Ascending aorta (tissue), 2 donors: ENCODE data around the gene TKT. TPM values are rescaled to one million over a fixed set of nuclear protein-coding genes. Genes with fewer than 3 reads are reported as not detected.
"Not testable (repeated sequence)": the region's sequence is repeated elsewhere in the genome, so short reads cannot be mapped to it uniquely, and the experiment has no call there.

Experiments used
- DNase-seq, 2 donors: peaks; one replicate each; pipeline ENCODE4 v3.0.0-alpha.2; 2019; ENCODE audit warnings: low spot score in 2 of 2
- H3K27ac ChIP-seq, 2 donors: fragments of 200-600 bp; sonication (generic); one replicate each; pipeline ENCODE4 v1.5.1; 2016 to 2017; ENCODE audit warnings: mild to moderate bottlenecking in 1 of 2
- H3K27me3 ChIP-seq: fragments of 200-600 bp; sonication (generic); one replicate; pipeline ENCODE4 v1.5.1; 2017
- H3K36me3 ChIP-seq, 2 donors: fragments of 200-600 bp; sonication (generic); one replicate each; pipeline ENCODE4 v1.5.1; 2016
- H3K4me1 ChIP-seq, 2 donors: fragments of 200-600 bp; sonication (generic); one replicate each; pipeline ENCODE4 v1.5.1; 2016 to 2017; ENCODE audit warnings: mild to moderate bottlenecking in 1 of 2
- H3K4me3 ChIP-seq, 2 donors: fragments of 200-600 bp; sonication (generic); one replicate each; pipeline ENCODE4 v1.5.1; 2016 to 2017; ENCODE audit warnings: mild to moderate bottlenecking in 1 of 2
- H3K9me3 ChIP-seq, 2 donors: fragments of 200-600 bp; sonication (generic); one replicate each; pipeline ENCODE4 v1.5.1; 2016
- CTCF ChIP-seq, 3 experiments: fragments of 200-600 bp in 2 of 3; fragments of 450-650 bp in 1 of 3; sonication (generic) in 2 of 3; IDR thresholded peaks; one replicate each; pipeline ENCODE4 v1.5.1; 2016 to 2019; ENCODE audit warnings: antibody characterized with exemption in 3 of 3, mild to moderate bottlenecking in 1 of 3, moderate library complexity in 1 of 3
- intact Hi-C: fragments of 100-400 bp; cut with DNase I; formaldehyde crosslinking; loops from one replicate; pipeline ENCODE4 v1.15.1; 2023
- total RNA-seq: library from RNA; depleted of rRNA; stranded (reverse); fragments of >200 nt; gene quantifications from one replicate; pipeline ENCODE4 v1.1.0, GENCODE V29; 2016

Gene TKT, protein sequence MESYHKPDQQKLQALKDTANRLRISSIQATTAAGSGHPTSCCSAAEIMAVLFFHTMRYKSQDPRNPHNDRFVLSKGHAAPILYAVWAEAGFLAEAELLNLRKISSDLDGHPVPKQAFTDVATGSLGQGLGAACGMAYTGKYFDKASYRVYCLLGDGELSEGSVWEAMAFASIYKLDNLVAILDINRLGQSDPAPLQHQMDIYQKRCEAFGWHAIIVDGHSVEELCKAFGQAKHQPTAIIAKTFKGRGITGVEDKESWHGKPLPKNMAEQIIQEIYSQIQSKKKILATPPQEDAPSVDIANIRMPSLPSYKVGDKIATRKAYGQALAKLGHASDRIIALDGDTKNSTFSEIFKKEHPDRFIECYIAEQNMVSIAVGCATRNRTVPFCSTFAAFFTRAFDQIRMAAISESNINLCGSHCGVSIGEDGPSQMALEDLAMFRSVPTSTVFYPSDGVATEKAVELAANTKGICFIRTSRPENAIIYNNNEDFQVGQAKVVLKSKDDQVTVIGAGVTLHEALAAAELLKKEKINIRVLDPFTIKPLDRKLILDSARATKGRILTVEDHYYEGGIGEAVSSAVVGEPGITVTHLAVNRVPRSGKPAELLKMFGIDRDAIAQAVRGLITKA
- 219 TPM for total RNA-seq

- Histone ChIP-seq H3K27me3 (no peaks in the 10 kb centered on the region), H3K4me1 (peaks cover 0 to 34% of the 10 kb centered on the region in 2 donors), H3K27ac (peak within 1 kb of the TSS; percentile 73 to 81), H3K4me3 (peak within 1 kb of the TSS; percentile 63 to 87), H3K9me3 (no peaks in the 10 kb centered on the region), H3K36me3 (no peaks in the 10 kb centered on the region)
- TF ChIP-seq CTCF (IDR thresholded peaks at IDR 0.05), result no peak
- DNase-seq, result peak; percentile 22 to 92
- intact Hi-C loops, result loop anchor here (1.0 to 2.0 kb wide), 2 partner anchors 17 to 91 kb away; partner anchors contain the start of gene DCP1A
Measured at GRCh38 chr3:53255775-53256703, at the start of gene TKT. Gene TKT (minus strand): TSS chr3:53256022. CDS start chr3:53255942, 80 bp downstream.

DNA sequence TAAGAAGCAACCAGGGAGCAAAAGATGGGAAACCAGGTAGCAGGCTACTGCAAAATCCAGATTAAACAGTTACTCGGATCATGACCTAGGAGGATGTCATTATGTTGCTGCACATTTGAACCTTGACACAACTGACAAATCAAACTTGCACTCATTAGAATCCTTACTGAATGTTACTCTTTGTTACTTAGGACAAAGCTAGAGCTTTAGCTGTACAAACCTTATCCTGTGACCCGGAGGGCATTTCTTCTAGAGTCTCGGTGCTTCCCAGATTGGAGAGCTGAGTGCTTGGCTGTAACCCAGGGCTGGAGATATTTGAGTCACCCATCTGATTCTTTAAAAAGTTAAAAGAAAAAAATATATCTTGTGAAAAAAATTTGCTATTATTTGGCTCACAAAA is 48.1 kb upstream of the TKT start:
- Histone ChIP-seq H3K4me3 (no peak overlapping the region), H3K4me1 (peaks cover 0 to 8% of the 10 kb centered on the region in 2 donors), H3K9me3 (no peaks in the 10 kb centered on the region), H3K27me3 (no peaks in the 10 kb centered on the region), H3K36me3 (peaks cover 37 to 42% of the 10 kb centered on the region in 2 donors), H3K27ac (peak overlapping the region in 1 of 2 donors; percentile 22)
- TF ChIP-seq CTCF (IDR thresholded peaks at IDR 0.05), result no peak
- no peak for DNase-seq
- intact Hi-C loops, result loop anchor here (5.0 kb wide), 1 partner anchor 43 kb away; the partner anchor contains the start of gene DCP1A

GRCh38 chr3:53303549-53303948 is 47.7 kb upstream of the TKT start:
- Histone ChIP-seq H3K9me3 (no peaks in the 10 kb centered on the region), H3K27ac (peak overlapping the region in 1 of 2 donors; percentile 22), H3K36me3 (peaks cover 34 to 42% of the 10 kb centered on the region in 2 donors), H3K27me3 (no peaks in the 10 kb centered on the region), H3K4me3 (no peak overlapping the region), H3K4me1 (peaks cover 0 to 8% of the 10 kb centered on the region in 2 donors)
- TF ChIP-seq CTCF (IDR thresholded peaks at IDR 0.05), result no peak
- DNase-seq, result no peak
- intact Hi-C loops, result loop anchor here (5.0 kb wide), 1 partner anchor 44 kb away; the partner anchor contains the start of gene DCP1A

DNA sequence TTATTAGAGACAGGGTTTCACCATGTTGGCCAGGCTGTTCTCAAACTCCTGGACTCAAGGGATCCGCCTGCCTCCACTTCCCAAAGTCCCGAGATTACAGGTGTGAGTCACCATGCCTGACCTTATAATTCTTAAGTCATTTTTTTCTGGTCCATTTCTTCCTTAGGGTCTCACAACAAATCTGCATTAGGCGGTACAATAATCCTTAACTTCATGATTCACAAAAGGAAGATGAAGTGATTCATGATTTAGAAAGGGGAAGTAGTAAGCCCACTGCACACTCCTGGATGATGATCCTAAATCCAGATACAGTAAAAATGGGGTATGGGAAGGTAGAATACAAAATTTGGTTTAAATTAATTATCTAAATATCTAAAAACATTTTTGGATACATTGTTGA is 45.0 kb upstream of the TKT start:
- Histone ChIP-seq H3K4me3 (no peak overlapping the region), H3K27me3 (no peaks in the 10 kb centered on the region), H3K4me1 (peaks cover 0 to 8% of the 10 kb centered on the region in 2 donors), H3K9me3 (no peaks in the 10 kb centered on the region), H3K27ac (no peak overlapping the region), H3K36me3 (peaks cover 33 to 34% of the 10 kb centered on the region in 2 donors)
- DNase-seq, result no peak
- intact Hi-C loops, result loop anchor here (5.0 kb wide), 1 partner anchor 46 kb away; the partner anchor contains the start of gene DCP1A
- TF ChIP-seq CTCF (IDR thresholded peaks at IDR 0.05), result no peak

DNA sequence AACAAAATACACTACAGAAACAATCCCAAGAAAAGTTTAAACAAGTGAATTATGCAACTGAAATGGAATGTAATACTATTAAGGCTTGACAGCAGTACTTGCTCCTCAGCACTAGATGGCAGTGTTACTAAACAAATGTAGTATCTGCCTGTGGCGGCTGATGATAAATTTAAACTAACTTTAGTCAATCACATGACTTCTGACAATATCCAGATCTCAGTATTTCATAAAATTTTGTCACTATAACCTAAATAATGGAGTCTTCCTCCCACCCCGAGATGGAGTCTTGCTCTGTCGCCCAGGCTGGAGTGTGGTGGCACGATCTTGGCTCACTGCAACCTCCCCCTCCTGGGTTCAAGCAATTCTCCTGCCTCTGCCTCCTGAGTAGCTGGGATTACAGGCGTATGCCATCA is 43.8 kb upstream of the TKT start:
- not testable (repeated sequence) for H3K4me3 ChIP-seq, H3K4me1 ChIP-seq, H3K9me3 ChIP-seq, H3K27me3 ChIP-seq, DNase-seq
- Histone ChIP-seq H3K27ac (peak overlapping the region in 1 of 2 donors; percentile 54), H3K36me3 (peaks cover 33 to 34% of the 10 kb centered on the region in 2 donors)
- TF ChIP-seq CTCF (IDR thresholded peaks at IDR 0.05), result peak; percentile 78 to 85 (median 81)
- intact Hi-C loops, result loop anchor here (1.0 to 5.0 kb wide), 2 partner anchors 48 to 411 kb away; partner anchors contain the start of gene DCP1A
